Coronary artery (tissue), 2 donors: ENCODE results near the gene SMARCC2.

Experiments used
- DNase-seq: peaks from one replicate; pipeline ENCODE4 v3.0.0-alpha.2; 2017; ENCODE audit warnings: low spot score
- H3K27ac ChIP-seq, 2 donors: fragments of 200-600 bp; sonication (generic); one replicate each; pipeline ENCODE4 v1.5.1; 2016 to 2019
- H3K4me3 ChIP-seq: fragments of 200-600 bp; sonication (generic); 2 replicates; pipeline ENCODE4 v1.5.1; 2016; ENCODE audit warnings: mild to moderate bottlenecking, moderate library complexity
- CTCF ChIP-seq: fragments of 200-600 bp; sonication (generic); IDR thresholded peaks from one replicate; pipeline ENCODE4 v1.5.1; 2019; ENCODE audit warnings: antibody characterized with exemption

Gene SMARCC2

DNA sequence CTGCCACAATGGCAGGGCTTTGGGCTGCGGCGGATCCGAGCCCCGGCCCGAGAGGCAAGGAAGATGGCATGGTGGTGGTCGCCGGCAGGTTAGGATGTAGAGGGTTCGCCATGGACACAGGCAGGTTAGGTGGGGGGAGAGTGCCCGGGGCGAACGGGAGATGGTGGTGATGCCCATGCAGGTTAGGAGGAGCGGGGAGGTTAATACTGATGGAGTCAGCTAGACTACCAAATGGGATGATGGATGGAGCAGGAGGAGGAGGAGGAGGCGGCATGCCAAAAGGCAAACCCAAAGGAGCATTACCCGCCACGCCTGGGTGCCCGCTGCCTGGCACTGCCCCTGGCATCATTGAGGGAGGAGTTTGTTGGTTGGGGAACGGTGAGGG is 24.9 kb downstream of the SMARCC2 start:
- H3K4me3 ChIP-seq = no peak overlapping the region
- no peak for TF ChIP-seq CTCF
- H3K27ac ChIP-seq = peak overlapping the region in 1 of 2 donors; percentile 46
- DNase-seq = no peak

GRCh38 chr12:56163533-56164344 is 25.5 kb downstream of the SMARCC2 start:
- Histone ChIP-seq H3K4me3 (no peak overlapping the region), H3K27ac (peak overlapping the region in 1 of 2 donors; percentile 46)
- DNase-seq = no peak
- no peak for TF ChIP-seq CTCF

DNA sequence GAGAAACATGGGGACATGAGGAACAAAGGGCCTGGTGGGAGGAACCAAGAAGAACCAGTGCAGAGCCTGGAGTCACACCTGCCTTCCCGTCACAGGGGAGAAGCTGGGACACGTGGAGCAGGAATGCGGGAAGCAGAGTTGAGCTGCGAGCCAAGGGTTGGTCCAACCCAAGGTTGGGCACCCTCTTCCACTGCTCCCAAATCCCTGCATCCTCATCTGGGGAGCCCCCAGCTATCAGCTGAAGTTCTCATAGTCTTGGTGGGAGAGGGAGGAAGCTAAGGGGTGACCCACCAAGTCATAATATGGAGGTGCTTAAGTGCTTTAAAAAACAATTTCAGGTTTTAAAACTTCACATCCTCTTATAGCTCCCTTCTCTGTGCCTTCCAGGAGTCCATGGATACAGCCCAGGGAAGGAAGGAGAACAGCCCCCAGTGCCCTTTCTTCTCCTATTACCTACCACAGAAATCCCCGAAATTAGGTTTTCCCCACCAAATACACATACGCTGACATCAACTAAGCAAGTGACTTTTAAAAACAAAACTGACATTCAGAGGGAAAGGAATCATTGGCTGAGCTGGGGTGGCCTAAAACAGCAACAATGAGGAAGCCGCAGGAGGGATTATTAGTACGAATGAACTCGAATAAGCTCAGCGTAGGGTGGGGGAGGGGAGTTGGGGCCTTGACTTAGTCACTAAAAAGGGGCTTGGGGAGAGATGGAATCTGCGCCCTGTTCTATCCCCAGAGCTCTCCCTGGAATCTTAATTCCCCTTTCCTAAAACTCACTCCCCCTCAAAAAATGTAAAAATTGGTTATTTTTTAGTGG is 26.6 kb downstream of the SMARCC2 start:
- H3K27ac ChIP-seq = peak overlapping the region; percentile 8 to 61
- H3K4me3 ChIP-seq = peak overlapping the region; percentile 10
- no peak for DNase-seq
- no peak for TF ChIP-seq CTCF

DNA sequence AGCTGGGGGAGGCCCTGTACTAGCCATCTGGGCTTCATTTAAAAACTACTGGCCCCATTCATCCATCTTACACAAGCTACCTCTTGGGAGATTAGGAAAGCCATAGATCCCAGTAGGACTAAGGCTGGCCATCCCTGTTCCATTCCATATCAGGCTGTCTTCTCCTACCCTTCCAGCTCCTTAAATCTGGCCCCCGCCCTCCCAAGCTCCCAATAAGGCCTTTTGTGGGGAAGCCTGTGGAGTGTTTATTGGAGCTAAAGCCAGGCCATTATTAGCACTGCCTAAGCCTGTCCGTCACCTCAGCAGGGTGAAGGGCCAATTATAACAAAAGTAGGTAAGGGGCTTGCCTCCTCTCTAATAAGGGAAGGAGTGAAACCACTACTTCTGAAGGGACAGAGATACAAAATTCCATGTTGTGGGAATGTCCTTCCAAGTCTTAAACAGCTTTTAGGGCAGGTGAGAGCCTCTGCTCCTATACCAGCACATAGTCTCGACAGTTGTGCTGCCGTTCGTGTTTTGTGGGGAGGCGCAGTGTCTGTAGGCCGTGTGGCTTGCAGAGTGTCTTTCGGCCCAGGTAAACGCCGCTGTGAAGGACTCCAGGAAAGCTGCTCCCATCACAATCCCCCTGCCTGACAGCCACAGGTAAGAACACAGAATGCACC is 27.5 kb downstream of the SMARCC2 start:
- DNase-seq = no peak

GRCh38 chr12:56160894-56161689 is 28.2 kb downstream of the SMARCC2 start:
- H3K4me3 ChIP-seq = peak overlapping the region; percentile 96
- TF ChIP-seq CTCF = no peak
- DNase-seq = no peak
- H3K27ac ChIP-seq = peak overlapping the region; percentile 98 to 100

More for the DNA sequence above, 27.5 kb downstream of the SMARCC2 start:
- TF ChIP-seq CTCF = no peak
- Histone ChIP-seq H3K4me3 (peak overlapping the region; percentile 96), H3K27ac (peak overlapping the region; percentile 98 to 100)

DNA sequence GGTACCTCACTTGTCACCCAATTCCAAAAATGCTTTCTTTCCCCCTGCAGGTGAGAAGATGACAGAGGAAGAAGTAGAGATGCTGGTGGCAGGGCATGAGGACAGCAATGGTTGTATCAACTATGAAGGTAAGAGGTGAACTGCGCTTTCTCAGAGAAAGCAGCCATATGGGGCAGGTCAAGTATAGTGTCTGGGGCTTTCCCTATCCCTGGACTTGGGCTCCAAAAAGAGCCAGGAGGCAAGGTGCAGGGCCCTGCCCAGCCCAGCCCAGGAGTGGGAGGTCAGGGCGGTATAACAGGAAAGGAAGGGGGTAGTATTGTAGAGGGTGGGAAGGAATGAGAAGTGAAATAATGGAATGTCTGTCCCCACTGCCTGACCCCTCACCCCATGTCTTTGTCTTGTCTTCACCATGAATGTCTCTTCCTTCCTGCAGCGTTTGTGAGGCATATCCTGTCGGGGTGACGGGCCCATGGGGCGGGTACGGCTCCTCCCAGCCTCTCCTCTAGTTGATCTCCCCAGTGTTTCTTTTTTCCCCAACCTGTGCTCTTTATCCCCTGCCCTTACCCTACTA is 29.0 kb downstream of the SMARCC2 start:
- DNase-seq = no peak
- Histone ChIP-seq H3K4me3 (peak overlapping the region; percentile 96), H3K27ac (peak overlapping the region; percentile 98 to 100)
- TF ChIP-seq CTCF = no peak
